ENCODE results near the gene PRSS36.

- no peak for TF ChIP-seq USF2 (IDR thresholded peaks at IDR 0.05; ENCODE audit: low read depth, low read length)
- TF ChIP-seq CTCF (conservative IDR thresholded peaks at IDR 0.05; ENCODE audit: low read depth, low read length) = no peak
- no peak for TF ChIP-seq SMC3 (IDR thresholded peaks at IDR 0.05; ENCODE audit: low read depth, low read length)
Measured at GRCh38 chr16:31120129-31120528, 29.7 kb downstream of the PRSS36 start.
